Keratinocyte (primary cell): ENCODE data around the gene CCBE1. TPM values are rescaled to one million over a fixed set of nuclear protein-coding genes. Genes with fewer than 3 reads are reported as not detected.

ENCODE experiments used
- DNase-seq: peaks from one replicate; pipeline ENCODE4 v3.0.0-alpha.2; 2011; ENCODE audit warnings: low read depth, missing footprints, low spot score
- FAIRE-seq: peaks from 2 replicates; lab custom pipeline; 2011; peaks lifted over from hg19 to GRCh38; lab: Jason Lieb, UNC
- H2AFZ ChIP-seq: 2 replicates; pipeline ENCODE4 v1.6.0; 2012; ENCODE audit warnings: low read length, control low read depth, inconsistent platforms; ENCODE audit not compliant: control insufficient read depth
- H3K27ac ChIP-seq: 2 replicates; pipeline ENCODE4 v1.5.1; 2011; ENCODE audit warnings: low read length; ENCODE audit not compliant: control insufficient read depth, insufficient read depth
- H3K27me3 ChIP-seq: 3 replicates; pipeline ENCODE4 v1.6.0; 2011; ENCODE audit warnings: low read length; ENCODE audit not compliant: control insufficient read depth, insufficient read depth; ENCODE audit errors: extremely low read depth
- H3K36me3 ChIP-seq, 2 experiments: 2 replicates in 1 of 2; 3 replicates in 1 of 2; pipeline ENCODE4 v1.5.1; 2011; ENCODE audit warnings: low read length in 2 of 2, mild to moderate bottlenecking in 1 of 2; ENCODE audit not compliant: control insufficient read depth in 2 of 2, insufficient read depth in 2 of 2; ENCODE audit errors: extremely low read depth in 1 of 2
- H3K4me1 ChIP-seq: 3 replicates; pipeline ENCODE4 v1.5.1; 2011; ENCODE audit warnings: low read length; ENCODE audit not compliant: control insufficient read depth, insufficient read depth; ENCODE audit errors: extremely low read depth
- H3K4me2 ChIP-seq: 3 replicates; pipeline ENCODE4 v1.6.0; 2011; ENCODE audit warnings: low read depth, low read length; ENCODE audit not compliant: control insufficient read depth, insufficient read depth; ENCODE audit errors: extremely low read depth
- H3K4me3 ChIP-seq, 3 experiments: fragments of 200-600 bp in 1 of 3; sonication (generic) in 1 of 3; 2 replicates in 2 of 3; 3 replicates in 1 of 3; pipeline ENCODE4 v1.5.1; 2011 to 2016; ENCODE audit warnings: low read length in 3 of 3, mild to moderate bottlenecking in 3 of 3, control low read depth in 2 of 3, inconsistent platforms in 1 of 3, low read depth in 1 of 3, mixed read lengths in 1 of 3, mixed run types in 1 of 3, moderate library complexity in 1 of 3; ENCODE audit not compliant: control insufficient read depth in 2 of 3, insufficient read depth in 2 of 3; ENCODE audit errors: extremely low read depth in 1 of 3
- H3K79me2 ChIP-seq: 2 replicates; pipeline ENCODE4 v1.6.0; 2012; ENCODE audit warnings: low read length; ENCODE audit not compliant: control insufficient read depth, insufficient read depth
- H3K9ac ChIP-seq: 3 replicates; pipeline ENCODE4 v1.6.0; 2011; ENCODE audit warnings: low read length; ENCODE audit not compliant: control insufficient read depth, insufficient read depth; ENCODE audit errors: extremely low read depth
- H3K9me1 ChIP-seq: 3 replicates; pipeline ENCODE4 v1.6.0; 2011; ENCODE audit warnings: low read length; ENCODE audit not compliant: control insufficient read depth, insufficient read depth; ENCODE audit errors: extremely low read depth
- H3K9me3 ChIP-seq: 2 replicates; pipeline ENCODE4 v1.5.1; 2012; ENCODE audit warnings: low read depth, low read length; ENCODE audit not compliant: control insufficient read depth
- H4K20me1 ChIP-seq: 3 replicates; pipeline ENCODE4 v1.6.0; 2011; ENCODE audit warnings: low read length; ENCODE audit not compliant: control insufficient read depth, insufficient read depth; ENCODE audit errors: extremely low read depth
- CTCF ChIP-seq, 3 experiments: IDR thresholded peaks in 1 of 3; conservative IDR thresholded peaks in 1 of 3; optimal IDR thresholded peaks in 1 of 3; 2 replicates in 2 of 3; 3 replicates in 1 of 3; pipeline versions ENCODE3 to v1.5.1; 2011; ENCODE audit warnings: low read length in 3 of 3, mild to moderate bottlenecking in 3 of 3, moderate library complexity in 2 of 3, control low read depth in 1 of 3, inconsistent platforms in 1 of 3; ENCODE audit not compliant: insufficient read depth in 2 of 3; ENCODE audit errors: extremely low read depth in 1 of 3
- EZH2 ChIP-seq: IDR thresholded peaks from one replicate; pipeline ENCODE4 v1.6.1; 2012; ENCODE audit warnings: inconsistent platforms, mild to moderate bottlenecking, low read length, moderate library complexity
- dilution Hi-C: fragments of 300-500 bp; cut with MboI; formaldehyde crosslinking; loops from one replicate; pipeline ENCODE4 v1.7.0; 2020; ENCODE audit warnings: low sequenced_read_pairs; ENCODE audit not compliant: extremely low pct_ligation_motif_present
- polyA plus RNA-seq, 5 experiments: library from polyadenylated mRNA; depleted of rRNA in 3 of 5; stranded (reverse) in 3 of 5; stranded (forward) in 1 of 5; unstranded in 1 of 5; fragments of >200 nt; gene quantifications; 1 replicate in 1 of 5; 2 replicates in 3 of 5; 3 replicates in 1 of 5; pipeline versions ENCODE4 v1.2.1 to v1.2.3, GENCODE V29; 2011 to 2012; ENCODE audit warnings: missing spikeins in 2 of 5, low read depth in 1 of 5, low replicate concordance in 1 of 5

The CCBE1 gene
- polyA plus RNA-seq, 1 donor (not counting 4 experiments of a cell fraction or from before 2014, with no cell fraction given) = 20.1 TPM

GRCh38 chr18:59621027-59621426 lies 76.2 kb downstream of the CCBE1 start:
- FAIRE-seq (peak; percentile 95), DNase-seq (peak; percentile 40)
- Histone ChIP-seq H3K9ac (no peak overlapping the region), H3K27ac (peak overlapping the region; percentile 9), H3K4me3 (no peak overlapping the region), H4K20me1 (no peaks in the 10 kb centered on the region), H3K9me3 (no peaks in the 10 kb centered on the region), H3K36me3 (no peaks in the 10 kb centered on the region), H3K79me2 (peaks cover 2% of the 10 kb centered on the region), H3K27me3 (no peaks in the 10 kb centered on the region), H3K4me2 (peak overlapping the region; percentile 1), H2AFZ (no peak overlapping the region), H3K9me1 (peaks cover 5% of the 10 kb centered on the region), H3K4me1 (peaks cover 33% of the 10 kb centered on the region)
- dilution Hi-C loops = no loop called here
- no peak for TF ChIP-seq EZH2
- TF ChIP-seq CTCF (optimal IDR thresholded peaks at IDR 0.05 in 1 of 3, IDR thresholded peaks at IDR 0.05 in 1 of 3, conservative IDR thresholded peaks at IDR 0.05 in 1 of 3; ENCODE audit: extremely low read depth in 1 of 3, insufficient read depth in 2 of 3, low read length in 3 of 3) = no peak

- TF ChIP-seq EZH2 (no peak), CTCF (optimal IDR thresholded peaks at IDR 0.05 in 1 of 3, IDR thresholded peaks at IDR 0.05 in 1 of 3, conservative IDR thresholded peaks at IDR 0.05 in 1 of 3; ENCODE audit: extremely low read depth in 1 of 3, insufficient read depth in 2 of 3, low read length in 3 of 3) (no peak)
- Histone ChIP-seq H3K9me1 (peaks cover 5% of the 10 kb centered on the region), H3K79me2 (peaks cover 2% of the 10 kb centered on the region), H3K4me3 (no peak overlapping the region), H4K20me1 (no peaks in the 10 kb centered on the region), H2AFZ (no peak overlapping the region), H3K9me3 (no peaks in the 10 kb centered on the region), H3K27me3 (no peaks in the 10 kb centered on the region), H3K4me2 (no peak overlapping the region), H3K9ac (no peak overlapping the region), H3K27ac (peak overlapping the region; percentile 9), H3K4me1 (peaks cover 33% of the 10 kb centered on the region), H3K36me3 (no peaks in the 10 kb centered on the region)
- dilution Hi-C loops = no loop called here
- FAIRE-seq (no peak), DNase-seq (no peak)
These were observed 76.8 kb downstream of the CCBE1 start for GRCh38 chr18:59620381-59620780.
